Heart right ventricle (tissue), 16 donors: ENCODE results near the gene ARHGEF16. TPM values are rescaled to one million over a fixed set of nuclear protein-coding genes. Genes with fewer than 3 reads are reported as not detected.

Experiments used
- ATAC-seq, 8 donors: fragments of 200-7000 bp; cut with Tn5 transposase; one replicate each; pipeline ENCODE4 v1.9.1; 2020; ENCODE audit warnings: mild to moderate bottlenecking in 8 of 8, moderate library complexity in 8 of 8, moderate number of reproducible peaks in 1 of 8
- DNase-seq, 2 donors: peaks; one replicate each; pipeline ENCODE4 v3.0.0-alpha.2; 2020
- H3K27ac ChIP-seq, 10 donors: fragments of 200-600 bp; sonication (generic) in 2 of 10; one replicate each; pipeline versions ENCODE4 v1.5.0 to v1.8.0; 2020 to 2022; ENCODE audit warnings: mild to moderate bottlenecking in 3 of 10
- H3K27me3 ChIP-seq, 7 donors: fragments of 200-600 bp; one replicate each; pipeline ENCODE4 v1.8.0; 2021 to 2022; ENCODE audit warnings: mild to moderate bottlenecking in 2 of 7
- H3K36me3 ChIP-seq, 9 donors: fragments of 200-600 bp; sonication (generic) in 1 of 9; one replicate each; pipeline versions ENCODE4 v1.5.0 to v1.8.0; 2020 to 2022; ENCODE audit warnings: mild to moderate bottlenecking in 2 of 9
- H3K4me1 ChIP-seq, 9 donors: fragments of 200-600 bp; sonication (generic) in 1 of 9; one replicate each; pipeline versions ENCODE4 v1.5.0 to v1.8.0; 2020 to 2022; ENCODE audit warnings: mild to moderate bottlenecking in 4 of 9
- H3K4me3 ChIP-seq, 10 donors: fragments of 200-600 bp; sonication (generic) in 2 of 10; one replicate each; pipeline versions ENCODE4 v1.5.0 to v1.8.0; 2020 to 2022; ENCODE audit warnings: mild to moderate bottlenecking in 7 of 10, moderate library complexity in 2 of 10
- H3K9me3 ChIP-seq, 11 donors: fragments of 200-600 bp in 10 of 11; sonication (generic) in 2 of 11; one replicate each; pipeline versions ENCODE4 v1.5.0 to v1.8.0; 2013 to 2022; ENCODE audit warnings: mild to moderate bottlenecking in 2 of 11, control low read depth in 1 of 11, moderate library complexity in 1 of 11
- WGBS, 2 donors: extraction: QIAGEN DNeasy Blood & Tissue Kit; methylation state at CpG; one replicate each; pipeline ENCODE4 v1.1.7; 2013; ENCODE audit warnings: inconsistent platforms in 1 of 2; 5-methylcytosine and 5-hydroxymethylcytosine counted together
- intact Hi-C, 10 donors: fragments of 100-400 bp; cut with DNase I; formaldehyde crosslinking; loops; one replicate each; pipeline versions ENCODE4 v1.11.1 to v1.14.2; 2022
- polyA plus RNA-seq, 2 donors: library from polyadenylated mRNA; stranded (reverse); fragments of 200-250 nt; gene quantifications; one replicate each; pipeline ENCODE4 v1.2.3, GENCODE V29; 2013
- total RNA-seq, 10 donors: library from RNA; stranded (reverse); fragmentation: NEBNext Ultra II Directional in 3 of 10; extraction: Animal tissue kit (Norgen Biotek cat#: 25700) in 3 of 10; gene quantifications; one replicate each; pipeline versions ENCODE4 v1.2.1 to v1.2.4, GENCODE V29; 2021 to 2023
- TF ChIP-seq, protein P1 (sequence below), 9 donors: fragments of 200-600 bp; sonication (generic) in 2 of 9; IDR thresholded peaks; one replicate each; pipeline versions ENCODE4 v1.5.0 to v1.8.0; 2021 to 2022; ENCODE audit warnings: antibody characterized with exemption in 9 of 9, mild to moderate bottlenecking in 5 of 9, moderate library complexity in 1 of 9
- donor health status: Arrhythmogenic right ventricular cardiomyopathy.
- donor health status: ischemic (EF 13 %, LVEDD 7.1; RV severe dilation, severe dysfunction).
- donor health status: healthy with polysubstance abuse.
- donor health status: DM: no; HTN: yes; CAD: no.
- donor health status: DM: no; HTN: no; CAD: no.
- donor health status: ischemic (EF 25% LVEDD 6.9; RV normal size, moderate dysfunction).
- donor health status: ischemic (EF 25% LVEDD 5.7; RV mildly dilated, moderate dysfunction).
- donor health status: healthy.
- donor health status: DM: yes; HTN: yes; CAD: no.
- donor health status: Ischemic cardiomyopathy.
- donor health status: ischemic (EF 35%, LVEDD 5.7; RV mildly dilated, moderate dysfunction).
- donor health status: nonischemic (EF 11% LVEDD 7.7; RV severe dilation, severe dysfunction).
- donor health status: DM: yes; HTN: yes; CAD: no.
- donor health status: PGD.
- donor health status: ischemic (EF 29% LVEDD 5.4; RV normal size, mild dysfunction).
- donor health status: nonischemic (EF 23%, LVEDD 6.1; RV moderate dilation, normal function).

Gene ARHGEF16
- total and polyA plus RNA-seq, 12 donors, result 0.17 to 1.1 (median 0.40) TPM

DNA sequence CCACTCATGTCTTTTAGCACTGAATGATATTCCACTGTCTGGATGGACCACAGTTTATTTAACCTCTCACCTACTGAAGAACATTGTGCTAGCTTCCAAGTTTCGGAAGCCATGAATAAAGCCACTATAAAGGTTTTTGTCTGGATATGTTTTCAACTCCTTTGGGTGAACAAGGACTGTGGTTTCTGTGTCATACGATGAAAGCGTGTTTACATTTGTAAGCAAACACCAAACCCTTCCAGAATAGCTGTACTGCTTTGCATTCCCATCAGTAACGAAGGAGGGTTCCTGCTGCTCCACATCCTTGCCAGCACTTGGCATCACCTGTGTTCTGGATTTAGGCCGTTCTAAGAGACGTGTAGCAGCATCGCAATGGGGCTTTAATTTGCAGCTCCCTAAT, 10.7 kb upstream of the ARHGEF16 start:
- 83 to 87% methylated on average over 7 of the region's 7 CpGs for WGBS, 2 donors
- H3K9me3 ChIP-seq, result peaks cover 0 to 23% (median 0%) of the 10 kb centered on the region in 11 donors
- TF ChIP-seq, protein P1, sequence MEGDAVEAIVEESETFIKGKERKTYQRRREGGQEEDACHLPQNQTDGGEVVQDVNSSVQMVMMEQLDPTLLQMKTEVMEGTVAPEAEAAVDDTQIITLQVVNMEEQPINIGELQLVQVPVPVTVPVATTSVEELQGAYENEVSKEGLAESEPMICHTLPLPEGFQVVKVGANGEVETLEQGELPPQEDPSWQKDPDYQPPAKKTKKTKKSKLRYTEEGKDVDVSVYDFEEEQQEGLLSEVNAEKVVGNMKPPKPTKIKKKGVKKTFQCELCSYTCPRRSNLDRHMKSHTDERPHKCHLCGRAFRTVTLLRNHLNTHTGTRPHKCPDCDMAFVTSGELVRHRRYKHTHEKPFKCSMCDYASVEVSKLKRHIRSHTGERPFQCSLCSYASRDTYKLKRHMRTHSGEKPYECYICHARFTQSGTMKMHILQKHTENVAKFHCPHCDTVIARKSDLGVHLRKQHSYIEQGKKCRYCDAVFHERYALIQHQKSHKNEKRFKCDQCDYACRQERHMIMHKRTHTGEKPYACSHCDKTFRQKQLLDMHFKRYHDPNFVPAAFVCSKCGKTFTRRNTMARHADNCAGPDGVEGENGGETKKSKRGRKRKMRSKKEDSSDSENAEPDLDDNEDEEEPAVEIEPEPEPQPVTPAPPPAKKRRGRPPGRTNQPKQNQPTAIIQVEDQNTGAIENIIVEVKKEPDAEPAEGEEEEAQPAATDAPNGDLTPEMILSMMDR (IDR thresholded peaks at IDR 0.05), result no peak
- H3K4me1 ChIP-seq, result no peaks in the 10 kb centered on the region
- H3K27ac ChIP-seq, result no peak overlapping the region
- no peak for DNase-seq
- no peak overlapping the region for H3K4me3 ChIP-seq
- H3K36me3 ChIP-seq, result no peaks in the 10 kb centered on the region
- ATAC-seq, result no peak
- H3K27me3 ChIP-seq, result peaks cover 0 to 60% (median 49%) of the 10 kb centered on the region in 7 donors
- intact Hi-C loops, result no loop called here

DNA sequence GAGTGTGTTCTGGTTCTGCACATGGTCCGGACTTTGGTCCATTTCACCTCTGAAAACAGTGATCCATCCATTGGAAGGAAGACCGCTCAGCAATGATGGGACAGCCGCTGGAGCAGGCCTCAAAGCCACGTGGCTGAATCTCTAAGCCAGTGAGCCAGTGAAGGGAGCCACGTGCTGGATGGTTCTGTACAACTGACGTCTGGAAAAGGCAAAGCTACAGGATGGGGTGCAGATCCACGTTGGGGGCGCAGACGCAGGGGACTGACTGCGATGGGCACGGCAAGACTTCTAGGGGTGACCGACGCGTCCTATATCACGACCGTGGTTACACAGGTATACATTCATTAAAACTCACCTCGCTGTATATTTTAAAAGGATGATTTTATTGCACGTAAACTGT, 10.2 kb upstream of the ARHGEF16 start:
- WGBS, 2 donors, result 92% methylated on average over 18 of the region's 18 CpGs
- peaks cover 0 to 57% (median 49%) of the 10 kb centered on the region in 7 donors for H3K27me3 ChIP-seq
- peaks cover 0 to 23% (median 0%) of the 10 kb centered on the region in 11 donors for H3K9me3 ChIP-seq
- ATAC-seq, result no peak
- no peaks in the 10 kb centered on the region for H3K36me3 ChIP-seq
- TF ChIP-seq, protein P1 (IDR thresholded peaks at IDR 0.05), result no peak
- DNase-seq, result peak in 1 of 2 donors; percentile 3
- H3K4me1 ChIP-seq, result no peaks in the 10 kb centered on the region
- intact Hi-C loops, result no loop called here
- H3K27ac ChIP-seq, result no peak overlapping the region
- H3K4me3 ChIP-seq, result no peak overlapping the region

DNA sequence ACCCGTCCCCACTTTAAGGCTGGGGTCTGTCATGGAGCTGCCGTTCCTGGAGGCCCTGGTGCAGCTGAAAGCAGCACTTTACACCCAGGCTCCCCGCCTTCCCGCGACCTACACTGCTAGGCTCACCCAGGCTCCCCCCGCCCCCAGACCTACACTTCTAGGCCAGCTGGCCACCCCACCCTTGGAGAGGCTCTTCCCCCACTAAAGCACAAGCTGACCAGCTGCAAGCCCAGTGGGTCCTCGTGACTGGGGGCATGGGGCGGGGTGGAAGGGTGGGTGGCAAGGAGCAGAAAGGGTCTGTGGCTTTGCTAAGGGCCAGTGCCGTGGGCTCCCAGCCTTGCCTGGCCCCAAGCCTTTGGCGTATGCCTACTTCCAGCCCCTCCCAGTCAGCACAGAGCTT, 9.7 kb upstream of the ARHGEF16 start:
- Histone ChIP-seq H3K36me3 (no peaks in the 10 kb centered on the region), H3K27ac (no peak overlapping the region), H3K27me3 (peaks cover 0 to 53% (median 44%) of the 10 kb centered on the region in 7 donors), H3K4me3 (no peak overlapping the region), H3K9me3 (peaks cover 0 to 23% (median 0%) of the 10 kb centered on the region in 11 donors), H3K4me1 (no peaks in the 10 kb centered on the region)
- DNase-seq, result peak in 1 of 2 donors; percentile 3
- TF ChIP-seq, protein P1 (IDR thresholded peaks at IDR 0.05), result no peak
- 73 to 74% methylated on average over 10 of the region's 10 CpGs for WGBS, 2 donors
- ATAC-seq, result no peak
- intact Hi-C loops, result loop anchor here in 1 of 10 donors (5.0 kb wide), 1 partner anchor 38 kb away; no protein-coding TSS in a partner anchor

DNA sequence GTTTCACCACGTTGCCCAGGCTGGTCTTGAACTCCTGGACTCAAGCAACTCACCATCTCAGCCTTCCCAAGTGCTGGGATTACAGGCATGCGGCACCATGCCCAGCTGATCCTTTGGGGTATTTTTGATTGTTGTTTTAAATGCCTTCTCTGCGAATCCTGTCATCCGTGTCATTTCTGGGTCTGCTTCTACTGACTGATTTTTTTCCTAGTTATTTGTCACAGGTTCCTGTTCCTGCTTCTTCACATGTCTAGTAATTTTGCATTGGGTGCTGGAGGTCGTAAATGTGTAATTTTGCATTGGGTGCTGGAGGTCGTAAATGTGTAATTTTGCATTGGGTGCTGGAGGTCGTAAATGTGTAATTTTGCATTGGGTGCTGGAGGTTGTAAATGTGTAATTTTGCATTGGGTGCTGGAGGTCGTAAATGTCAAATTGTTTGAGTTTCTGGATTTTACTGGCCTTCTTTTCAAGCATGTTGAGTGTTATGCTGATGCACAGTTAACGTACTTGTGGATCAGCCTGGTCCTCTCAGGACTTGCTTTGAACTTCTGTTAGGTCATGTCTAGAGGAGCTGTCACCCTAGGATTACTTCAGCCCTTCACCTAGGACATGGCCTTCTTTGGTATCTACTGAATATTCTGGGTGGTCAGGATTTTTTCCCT, 4.1 kb upstream of the ARHGEF16 start:
- Histone ChIP-seq H3K9me3 (peaks cover 0 to 23% (median 0%) of the 10 kb centered on the region in 11 donors), H3K4me3 (no peak overlapping the region), H3K27ac (no peak overlapping the region), H3K36me3 (no peaks in the 10 kb centered on the region), H3K27me3 (peaks cover 3 to 43% (median 27%) of the 10 kb centered on the region in 7 donors), H3K4me1 (peaks cover 10 to 19% (median 15%) of the 10 kb centered on the region in 9 donors)
- TF ChIP-seq, protein P1 (IDR thresholded peaks at IDR 0.05), result no peak
- ATAC-seq (no peak), DNase-seq (no peak)
- WGBS, 2 donors, result 86 to 87% methylated on average over 9 of the region's 9 CpGs
- intact Hi-C loops, result loop anchor here in 1 of 10 donors (10.0 kb wide), 1 partner anchor 274 kb away; no protein-coding TSS in a partner anchor
